HG02840 (cell line): ENCODE data around the gene SLC39A2.

Source experiments
- ATAC-seq: cut with Tn5 transposase; IDR thresholded peaks from one replicate; pipeline ENCODE4 v1.9.1; 2021; ENCODE audit warnings: mild to moderate bottlenecking, moderate library complexity, moderate number of reproducible peaks; ENCODE audit not compliant: unreplicated experiment, low FRiP score

SLC39A2 gene

GRCh38 chr14:21042918-21043317 lies 43.8 kb downstream of the SLC39A2 start:
- ATAC-seq: no peak

GRCh38 chr14:21043387-21043973 lies 44.4 kb downstream of the SLC39A2 start:
- no peak for ATAC-seq

- no peak for ATAC-seq
Observed at GRCh38 chr14:21043974-21044618, 45.0 kb downstream of the SLC39A2 start.

DNA sequence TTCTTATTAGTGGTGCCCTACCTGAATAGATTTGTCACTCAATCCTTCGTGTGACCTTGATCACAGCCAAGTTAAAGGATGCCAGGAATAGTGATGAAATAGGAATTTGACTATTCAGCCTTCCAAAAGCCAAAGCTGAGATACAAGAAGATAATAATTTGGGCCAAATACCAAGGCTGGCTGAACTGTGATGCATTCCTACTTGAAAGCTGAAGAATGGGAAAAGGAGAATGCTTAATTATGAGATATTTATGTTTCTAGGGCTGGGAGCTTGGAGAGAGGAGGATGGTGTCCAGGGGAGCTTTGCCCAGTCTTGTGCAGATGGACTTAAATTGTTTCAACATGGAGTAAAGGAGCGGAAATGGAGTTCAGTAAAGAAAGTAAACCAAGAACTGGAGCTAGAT lies 48.3 kb downstream of the SLC39A2 start:
- no peak for ATAC-seq

GRCh38 chr14:21048638-21049037 lies 49.5 kb downstream of the SLC39A2 start:
- no peak for ATAC-seq

DNA sequence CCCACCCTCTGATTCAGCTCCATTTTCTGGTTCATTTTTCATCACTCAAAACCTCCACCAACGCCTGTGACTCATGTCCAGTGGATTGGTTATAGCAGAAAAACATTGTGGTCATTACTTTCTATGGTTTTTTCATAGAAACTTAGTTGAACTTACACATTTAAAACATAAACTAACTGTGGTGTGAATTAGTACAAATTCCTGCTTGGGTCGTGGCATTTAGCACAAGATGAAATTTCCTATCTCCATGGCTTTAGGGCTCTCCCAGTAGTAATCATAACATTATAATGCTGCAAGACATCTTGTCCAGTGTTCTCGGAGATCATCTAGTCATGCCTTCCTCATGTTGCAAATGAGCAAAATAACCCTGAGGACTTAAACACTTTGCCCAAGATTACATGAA lies 50.2 kb downstream of the SLC39A2 start:
- no peak for ATAC-seq

- ATAC-seq: no peak
Observed at GRCh38 chr14:21050597-21050996, 51.5 kb downstream of the SLC39A2 start.
